Mesenchymal stem cell (in vitro differentiated cells and primary cell): ENCODE data around the gene SPHK2.

Experiments used
- DNase-seq: peaks from one replicate; pipeline ENCODE4 v3.0.0-alpha.2; 2013
- H2AFZ ChIP-seq: one replicate; pipeline ENCODE4 v1.6.1; 2013; ENCODE audit warnings: low read depth, mild to moderate bottlenecking, control low read depth, inconsistent platforms, low read length, moderate library complexity
- H2AK5ac ChIP-seq: 2 replicates; pipeline ENCODE4 v1.6.1; 2013; ENCODE audit warnings: low read length, moderate library complexity, mild to moderate bottlenecking, inconsistent platforms; ENCODE audit not compliant: severe bottlenecking
- H2BK120ac ChIP-seq: one replicate; pipeline ENCODE4 v1.6.1; 2013; ENCODE audit warnings: low read depth, mild to moderate bottlenecking, inconsistent platforms, low read length, moderate library complexity
- H2BK12ac ChIP-seq, 2 experiments: one replicate each; pipeline ENCODE4 v1.6.1; 2013; ENCODE audit warnings: inconsistent platforms in 2 of 2, low read length in 2 of 2, mild to moderate bottlenecking in 2 of 2, moderate library complexity in 2 of 2, control low read depth in 1 of 2
- H2BK15ac ChIP-seq: one replicate; pipeline ENCODE4 v1.6.1; 2013; ENCODE audit warnings: mild to moderate bottlenecking, low read depth, inconsistent platforms; ENCODE audit not compliant: poor library complexity, severe bottlenecking
- H2BK5ac ChIP-seq: 2 replicates; pipeline ENCODE4 v1.6.1; 2013; ENCODE audit warnings: low read depth, mild to moderate bottlenecking, low read length, control low read depth, inconsistent platforms; ENCODE audit not compliant: poor library complexity, severe bottlenecking
- H3K14ac ChIP-seq, 2 experiments: one replicate each; pipeline ENCODE4 v1.6.1; 2013; ENCODE audit warnings: inconsistent platforms in 2 of 2, low read length in 2 of 2, control low read depth in 1 of 2, mild to moderate bottlenecking in 1 of 2, moderate library complexity in 1 of 2
- H3K18ac ChIP-seq, 2 experiments: one replicate each; pipeline ENCODE4 v1.6.1; 2013; ENCODE audit warnings: inconsistent platforms in 2 of 2, low read length in 2 of 2, control low read depth in 1 of 2, low read depth in 1 of 2, mild to moderate bottlenecking in 1 of 2
- H3K23ac ChIP-seq, 2 experiments: one replicate each; pipeline ENCODE4 v1.6.1; 2013; ENCODE audit warnings: inconsistent platforms in 2 of 2, low read length in 2 of 2, mild to moderate bottlenecking in 2 of 2, moderate library complexity in 2 of 2, control low read depth in 1 of 2
- H3K27ac ChIP-seq: 2 replicates; pipeline ENCODE4 v1.5.1; 2013; ENCODE audit warnings: mild to moderate bottlenecking, moderate library complexity, low read length, control low read depth, inconsistent platforms; ENCODE audit not compliant: poor library complexity, severe bottlenecking
- H3K27me3 ChIP-seq, 2 experiments: 2 replicates each; pipeline versions ENCODE4 v1.6.1 to v1.7.0; 2013; ENCODE audit warnings: low read length in 2 of 2, mild to moderate bottlenecking in 2 of 2, moderate library complexity in 2 of 2, control low read depth in 1 of 2, inconsistent platforms in 1 of 2; ENCODE audit not compliant: control insufficient read depth in 1 of 2, insufficient read depth in 1 of 2
- H3K36me3 ChIP-seq, 2 experiments: 2 replicates each; pipeline versions ENCODE4 v1.6.1 to v1.7.0; 2013; ENCODE audit warnings: low read length in 2 of 2, control low read depth in 1 of 2, inconsistent platforms in 1 of 2, low read depth in 1 of 2, mild to moderate bottlenecking in 1 of 2; ENCODE audit not compliant: insufficient read depth in 2 of 2, control insufficient read depth in 1 of 2
- H3K4ac ChIP-seq, 2 experiments: one replicate each; pipeline ENCODE4 v1.6.1; 2013; ENCODE audit warnings: inconsistent platforms in 2 of 2, low read length in 2 of 2, mild to moderate bottlenecking in 2 of 2, moderate library complexity in 2 of 2, control low read depth in 1 of 2, low read depth in 1 of 2
- H3K4me1 ChIP-seq: 2 replicates; pipeline ENCODE4 v1.6.1; 2013; ENCODE audit warnings: low read depth, low read length, control low read depth; ENCODE audit not compliant: control insufficient read depth, insufficient read depth
- H3K4me2 ChIP-seq: 2 replicates; pipeline ENCODE4 v1.6.1; 2013; ENCODE audit warnings: low read length, mild to moderate bottlenecking, inconsistent platforms; ENCODE audit not compliant: poor library complexity, severe bottlenecking
- H3K4me3 ChIP-seq, 2 experiments: 2 replicates each; pipeline versions ENCODE4 v1.5.1 to v1.7.0; 2013; ENCODE audit warnings: low read length in 2 of 2, mild to moderate bottlenecking in 2 of 2, control low read depth in 1 of 2, low read depth in 1 of 2; ENCODE audit not compliant: insufficient read depth in 1 of 2
- H3K79me1 ChIP-seq: replicated peaks from 2 replicates; pipeline ENCODE4 v1.6.1; 2013; ENCODE audit warnings: mild to moderate bottlenecking, control low read depth, low read length, inconsistent platforms; ENCODE audit not compliant: poor library complexity, severe bottlenecking
- H3K9ac ChIP-seq: 2 replicates; pipeline ENCODE4 v1.7.0; 2013; ENCODE audit warnings: mild to moderate bottlenecking, low read length, moderate library complexity
- H3K9me3 ChIP-seq: 2 replicates; pipeline ENCODE4 v1.7.0; 2013; ENCODE audit warnings: mild to moderate bottlenecking, low read length; ENCODE audit not compliant: control insufficient read depth
- H4K8ac ChIP-seq: one replicate; pipeline ENCODE4 v1.6.1; 2013; ENCODE audit warnings: inconsistent platforms, mild to moderate bottlenecking, low read length, moderate library complexity
- H4K91ac ChIP-seq: one replicate; pipeline ENCODE4 v1.6.1; 2013; ENCODE audit warnings: mild to moderate bottlenecking, low read length, inconsistent platforms
- WGBS: methylation state at CpG from one replicate; pipeline ENCODE4 v1.1.7; 2013; ENCODE audit warnings: mixed read lengths; 5-methylcytosine and 5-hydroxymethylcytosine counted together

The SPHK2 gene

GRCh38 chr19:48659768-48660167, 40.5 kb downstream of the SPHK2 start:
- no peak overlapping the region for H2AFZ ChIP-seq
- whole genome bisulfite sequencing = 94% methylated on average over 5 of the region's 5 CpGs
- no peaks in the 10 kb centered on the region for H3K36me3 ChIP-seq
- H2BK120ac ChIP-seq = no peak overlapping the region
- H2BK15ac ChIP-seq = no peak overlapping the region
- H2BK5ac ChIP-seq = no peak overlapping the region
- H4K8ac ChIP-seq = no peak overlapping the region
- peaks cover 14% of the 10 kb centered on the region for H3K4me1 ChIP-seq
- H3K4me2 ChIP-seq = no peak overlapping the region
- H3K27ac ChIP-seq = no peak overlapping the region
- no peaks in the 10 kb centered on the region for H3K9me3 ChIP-seq
- no peak overlapping the region for H3K23ac ChIP-seq
- no peak overlapping the region for H4K91ac ChIP-seq
- H3K14ac ChIP-seq = no peak overlapping the region
- peak overlapping the region in 1 of 2 experiments; percentile 24 for H2BK12ac ChIP-seq
- DNase-seq = peak; percentile 33
- no peak overlapping the region for H3K18ac ChIP-seq
- H3K27me3 ChIP-seq = no peaks in the 10 kb centered on the region
- no peaks in the 10 kb centered on the region for H3K79me1 ChIP-seq
- H3K9ac ChIP-seq = no peak overlapping the region
- H2AK5ac ChIP-seq = no peak overlapping the region
- H3K4ac ChIP-seq = no peak overlapping the region
- no peak overlapping the region for H3K4me3 ChIP-seq

GRCh38 chr19:48660852-48661710, 41.8 kb downstream of the SPHK2 start:
- H2BK15ac ChIP-seq = no peak overlapping the region
- H2BK5ac ChIP-seq = no peak overlapping the region
- 86% methylated on average over 35 of the region's 35 CpGs for WGBS

DNA sequence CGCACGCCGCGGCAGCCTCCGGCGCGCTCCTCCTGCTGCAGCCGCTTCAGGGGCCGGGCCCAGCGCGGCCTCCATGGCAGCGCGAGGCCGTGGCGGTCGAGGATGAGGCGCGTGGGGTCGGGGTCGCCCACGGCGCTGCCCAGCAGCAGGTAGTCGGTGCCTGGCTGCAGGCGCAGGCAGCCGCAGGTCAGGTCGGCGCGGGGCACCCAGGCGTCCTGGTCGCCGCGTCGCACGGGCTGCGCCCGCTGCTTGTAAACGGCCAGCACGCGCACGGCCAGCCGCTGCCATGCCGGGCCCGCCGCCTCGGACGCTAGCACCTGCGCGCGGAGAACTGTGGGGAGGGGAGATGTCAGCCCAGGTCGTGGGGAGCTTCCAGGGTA, 42.4 kb downstream of the SPHK2 start:
- Histone ChIP-seq H3K36me3 (no peaks in the 10 kb centered on the region), H3K27ac (no peak overlapping the region), H2AK5ac (no peak overlapping the region), H3K18ac (no peak overlapping the region), H4K8ac (peak overlapping the region; percentile 47), H3K4me3 (no peak overlapping the region), H3K79me1 (no peaks in the 10 kb centered on the region), H3K14ac (no peak overlapping the region), H3K9me3 (no peaks in the 10 kb centered on the region), H2BK5ac (no peak overlapping the region), H2AFZ (no peak overlapping the region), H3K9ac (no peak overlapping the region), H3K4ac (no peak overlapping the region), H3K27me3 (peaks cover 0 to 5% of the 10 kb centered on the region in 2 experiments), H3K4me1 (peaks cover 12% of the 10 kb centered on the region), H2BK120ac (no peak overlapping the region), H3K4me2 (no peak overlapping the region), H2BK15ac (peak overlapping the region; percentile 1), H4K91ac (peak overlapping the region; percentile 29), H2BK12ac (no peak overlapping the region), H3K23ac (no peak overlapping the region)
- 97% methylated on average over 50 of the region's 50 CpGs for WGBS
- DNase-seq = no peak

More at GRCh38 chr19:48660852-48661710, 41.8 kb downstream of the SPHK2 start:
- H3K14ac ChIP-seq = no peak overlapping the region
- H4K91ac ChIP-seq = no peak overlapping the region
- H3K9me3 ChIP-seq = no peaks in the 10 kb centered on the region
- H3K27ac ChIP-seq = no peak overlapping the region
- H3K4me1 ChIP-seq = peaks cover 13% of the 10 kb centered on the region
- H3K36me3 ChIP-seq = no peaks in the 10 kb centered on the region
- H3K4ac ChIP-seq = no peak overlapping the region
- no peak overlapping the region for H2AK5ac ChIP-seq
- H3K9ac ChIP-seq = no peak overlapping the region
- no peak overlapping the region for H2BK120ac ChIP-seq
- no peak overlapping the region for H3K23ac ChIP-seq
- no peak overlapping the region for H4K8ac ChIP-seq
- H3K4me2 ChIP-seq = no peak overlapping the region
- no peak overlapping the region for H3K4me3 ChIP-seq
- no peak overlapping the region for H3K18ac ChIP-seq
- peak; percentile 90 for DNase-seq
- peaks cover 0 to 4% of the 10 kb centered on the region in 2 experiments for H3K27me3 ChIP-seq
- H2BK12ac ChIP-seq = no peak overlapping the region
- H3K79me1 ChIP-seq = no peaks in the 10 kb centered on the region
- no peak overlapping the region for H2AFZ ChIP-seq

DNA sequence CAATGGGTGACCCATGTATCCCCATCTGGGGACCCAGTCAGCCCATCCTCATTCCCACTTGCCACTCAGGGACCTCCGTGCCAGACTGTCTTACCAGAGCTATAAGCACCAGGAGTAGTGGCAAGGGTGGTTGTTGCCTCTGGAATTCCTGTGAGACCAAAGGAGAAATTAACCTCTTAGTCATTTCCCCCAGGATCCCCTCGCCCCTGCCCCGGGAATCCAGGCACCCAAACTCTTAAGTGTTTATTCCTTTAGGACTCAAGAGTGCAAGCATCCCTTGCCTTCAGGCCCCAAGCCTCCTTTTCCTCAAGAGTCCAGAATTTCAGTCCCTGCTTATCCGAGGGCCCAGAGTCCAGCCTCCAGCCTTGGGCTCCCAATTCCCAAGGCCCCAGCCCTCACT, 44.4 kb downstream of the SPHK2 start:
- WGBS = 67% methylated on average over 4 of the region's 4 CpGs
- H3K18ac ChIP-seq = no peak overlapping the region
- H3K4me3 ChIP-seq = no peak overlapping the region
- H3K4me2 ChIP-seq = no peak overlapping the region
- peaks cover 0 to 10% of the 10 kb centered on the region in 2 experiments for H3K27me3 ChIP-seq
- no peaks in the 10 kb centered on the region for H3K9me3 ChIP-seq
- H3K14ac ChIP-seq = no peak overlapping the region
- no peaks in the 10 kb centered on the region for H3K36me3 ChIP-seq
- no peak overlapping the region for H3K9ac ChIP-seq
- no peaks in the 10 kb centered on the region for H3K79me1 ChIP-seq
- no peak overlapping the region for H2BK5ac ChIP-seq
- H2BK15ac ChIP-seq = no peak overlapping the region
- H3K27ac ChIP-seq = no peak overlapping the region
- H2BK120ac ChIP-seq = no peak overlapping the region
- no peak overlapping the region for H4K8ac ChIP-seq
- DNase-seq = no peak
- H3K23ac ChIP-seq = peak overlapping the region in 1 of 2 experiments; percentile 11
- peak overlapping the region; percentile 6 for H4K91ac ChIP-seq
- H2BK12ac ChIP-seq = no peak overlapping the region
- H3K4me1 ChIP-seq = peaks cover 7% of the 10 kb centered on the region
- H3K4ac ChIP-seq = no peak overlapping the region
- H2AK5ac ChIP-seq = no peak overlapping the region
- H2AFZ ChIP-seq = no peak overlapping the region
